ENCODE measurements around the gene VAMP4. TPM values are rescaled to one million over a fixed set of nuclear protein-coding genes. Genes with fewer than 3 reads are reported as not detected.

VAMP4 gene
- total RNA-seq, 1 donor from 2014 or later: 3.6 TPM

GRCh38 chr1:171668372-171668771, 73.5 kb downstream of the VAMP4 start:
- Histone ChIP-seq H3K27me3 (no peaks in the 10 kb centered on the region), H3K4me1 (peaks cover 0 to 2% of the 10 kb centered on the region in 2 donors), H3K9me3 (no peaks in the 10 kb centered on the region), H3K36me3 (no peaks in the 10 kb centered on the region), H3K27ac (no peak overlapping the region), H3K4me3 (no peak overlapping the region)
- intact Hi-C loops (cut with DNase I): no loop called here
- TF ChIP-seq CTCF (IDR thresholded peaks at IDR 0.05): no peak
- no peak for DNase-seq (ENCODE audit: low spot score in 2 of 2)

- H3K27me3 ChIP-seq: no peaks in the 10 kb centered on the region
- intact Hi-C loops (cut with DNase I): no loop called here
- H3K4me1 ChIP-seq: peaks cover 0 to 2% of the 10 kb centered on the region in 2 donors
Observed at GRCh38 chr1:171666114-171666769, 75.6 kb downstream of the VAMP4 start.

GRCh38 chr1:171664976-171665375, 76.9 kb downstream of the VAMP4 start:
- no peaks in the 10 kb centered on the region for H3K36me3 ChIP-seq
- no peak for TF ChIP-seq CTCF (IDR thresholded peaks at IDR 0.05)
- no peak overlapping the region for H3K4me3 ChIP-seq
- H3K27me3 ChIP-seq: no peaks in the 10 kb centered on the region
- DNase-seq (ENCODE audit: low spot score in 2 of 2): no peak
- peaks cover 0 to 2% of the 10 kb centered on the region in 2 donors for H3K4me1 ChIP-seq
- no peaks in the 10 kb centered on the region for H3K9me3 ChIP-seq
- no peak overlapping the region for H3K27ac ChIP-seq
- intact Hi-C loops (cut with DNase I): no loop called here

More at GRCh38 chr1:171666114-171666769, 75.6 kb downstream of the VAMP4 start:
- Histone ChIP-seq H3K36me3 (no peaks in the 10 kb centered on the region), H3K4me3 (no peak overlapping the region), H3K9me3 (no peaks in the 10 kb centered on the region), H3K27ac (no peak overlapping the region)
- DNase-seq (ENCODE audit: low spot score in 2 of 2): no peak
- TF ChIP-seq CTCF (IDR thresholded peaks at IDR 0.05): no peak

GRCh38 chr1:171663854-171664575, 77.8 kb downstream of the VAMP4 start:
- no peak for TF ChIP-seq CTCF (IDR thresholded peaks at IDR 0.05)
- Histone ChIP-seq H3K4me3 (no peak overlapping the region), H3K36me3 (no peaks in the 10 kb centered on the region), H3K9me3 (no peaks in the 10 kb centered on the region), H3K27ac (no peak overlapping the region), H3K27me3 (no peaks in the 10 kb centered on the region), H3K4me1 (peaks cover 0 to 2% of the 10 kb centered on the region in 2 donors)
- DNase-seq (ENCODE audit: low spot score in 2 of 2): no peak
- intact Hi-C loops (cut with DNase I): no loop called here

GRCh38 chr1:171663036-171663853, 78.6 kb downstream of the VAMP4 start:
- Histone ChIP-seq H3K4me1 (peaks cover 0 to 2% of the 10 kb centered on the region in 2 donors), H3K27ac (peak overlapping the region in 1 of 2 donors; percentile 8), H3K36me3 (no peaks in the 10 kb centered on the region), H3K4me3 (no peak overlapping the region), H3K9me3 (no peaks in the 10 kb centered on the region), H3K27me3 (no peaks in the 10 kb centered on the region)
- TF ChIP-seq CTCF (IDR thresholded peaks at IDR 0.05): no peak
- intact Hi-C loops (cut with DNase I): no loop called here
- DNase-seq (ENCODE audit: low spot score in 2 of 2): no peak

Data from ascending aorta (tissue), 2 donors.